Fibroblast of pulmonary artery (primary cell): ENCODE results near the gene TMPRSS7.
A peak's percentile ranks its signal among the peaks of the same experiment; 100 is the strongest.

Experiments
- DNase-seq: peaks from one replicate; pipeline ENCODE4 v3.0.0-alpha.2; 2010; ENCODE audit warnings: low read depth
- H3K4me3 ChIP-seq: replicated peaks from 2 replicates; pipeline ENCODE4 v1.5.1; 2011; ENCODE audit warnings: low read depth, mild to moderate bottlenecking, control low read depth, low read length, moderate library complexity
- CTCF ChIP-seq: IDR thresholded peaks from 2 replicates; pipeline ENCODE4 v1.5.1; 2011; ENCODE audit warnings: mild to moderate bottlenecking, control low read depth, low read length, inconsistent platforms; ENCODE audit errors: missing control alignments

TMPRSS7 gene

GRCh38 chr3:112078125-112079083 lies 43.9 kb downstream of the TMPRSS7 start:
- H3K4me3 ChIP-seq = no peak overlapping the region
- DNase-seq = no peak
- TF ChIP-seq CTCF = no peak

- TF ChIP-seq CTCF = no peak
- H3K4me3 ChIP-seq = no peak overlapping the region
- no peak for DNase-seq
These were observed 48.7 kb downstream of the TMPRSS7 start for GRCh38 chr3:112083239-112083638.

- no peak overlapping the region for H3K4me3 ChIP-seq
- no peak for DNase-seq
- no peak for TF ChIP-seq CTCF
These were observed 50.6 kb downstream of the TMPRSS7 start for GRCh38 chr3:112084980-112085705.

- no peak for DNase-seq
- peak overlapping the region; percentile 66 for H3K4me3 ChIP-seq
- TF ChIP-seq CTCF = no peak
These were observed 51.2 kb downstream of the TMPRSS7 start for GRCh38 chr3:112085735-112086075.

GRCh38 chr3:112086076-112086854 lies 51.7 kb downstream of the TMPRSS7 start, which contains the start of gene C3orf52:
TSS of gene C3orf52 (plus strand) at chr3:112086389. CDS start at chr3:112086408, 19 bp downstream.
- peak; percentile 78 for DNase-seq
- peak within 1 kb of the TSS; percentile 66 for H3K4me3 ChIP-seq
- TF ChIP-seq CTCF = no peak

- H3K4me3 ChIP-seq = peak overlapping the region; percentile 66
- DNase-seq = peak; percentile 25
- TF ChIP-seq CTCF = no peak
These were observed 52.5 kb downstream of the TMPRSS7 start for GRCh38 chr3:112086875-112087524.
